SW480 (cell line): ENCODE measurements around the gene FAM72D.
"Not testable (repeated sequence)": the region's sequence is repeated elsewhere in the genome, so short reads cannot be mapped to it uniquely, and the experiment has no call there.

Experiments
- DNase-seq: peaks from one replicate; pipeline ENCODE4 v3.0.0-alpha.2; 2016; ENCODE audit warnings: low spot score

The FAM72D gene

DNA sequence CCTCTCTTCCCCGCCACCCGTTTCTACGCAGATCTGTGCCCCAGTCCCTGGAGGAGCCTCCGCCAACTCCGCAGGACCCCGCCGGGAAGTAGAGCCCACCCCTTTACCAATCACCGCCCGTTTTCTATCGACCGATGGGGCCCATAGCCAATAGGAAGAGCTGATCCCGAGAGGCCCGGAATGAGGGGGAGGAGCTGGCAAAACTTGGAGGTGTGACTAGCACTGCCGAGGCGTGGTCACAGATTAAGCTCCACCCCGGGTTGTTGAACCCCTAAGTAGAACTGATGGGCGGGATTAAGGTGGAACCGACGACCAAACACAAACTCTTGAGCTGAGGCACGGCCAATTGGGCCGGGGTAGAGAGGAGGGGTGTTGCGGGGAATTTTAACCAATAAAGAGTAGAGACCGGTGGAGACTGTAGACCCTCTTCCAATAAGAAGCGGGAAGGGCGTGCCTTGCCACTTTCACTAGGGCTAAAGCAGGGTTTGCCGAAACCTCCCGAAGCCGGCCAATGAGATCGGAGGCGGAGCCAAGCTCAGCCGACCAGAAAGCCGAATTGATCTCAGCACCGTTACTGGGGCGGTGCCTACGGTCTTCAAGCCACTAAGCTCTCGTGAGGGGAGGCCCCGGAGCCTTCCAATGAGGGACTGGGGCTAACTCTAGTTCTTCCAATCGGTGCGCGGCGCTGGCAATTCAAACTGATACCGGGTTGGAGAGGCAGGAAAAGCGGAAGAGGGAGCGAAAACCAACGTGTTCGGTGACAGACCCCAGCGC, at the start of gene FAM72D, which contains the start of gene SRGAP2B:
FAM72D (plus strand) TSS at position 691 of the 774 bp plus-strand sequence. CDS start 874 bp downstream, outside the sequence.
SRGAP2B (minus strand) TSS at position 45 of the 774 bp plus-strand sequence. CDS start 2,427 bp downstream, outside the sequence.
- DNase-seq, result not testable (repeated sequence)

DNA sequence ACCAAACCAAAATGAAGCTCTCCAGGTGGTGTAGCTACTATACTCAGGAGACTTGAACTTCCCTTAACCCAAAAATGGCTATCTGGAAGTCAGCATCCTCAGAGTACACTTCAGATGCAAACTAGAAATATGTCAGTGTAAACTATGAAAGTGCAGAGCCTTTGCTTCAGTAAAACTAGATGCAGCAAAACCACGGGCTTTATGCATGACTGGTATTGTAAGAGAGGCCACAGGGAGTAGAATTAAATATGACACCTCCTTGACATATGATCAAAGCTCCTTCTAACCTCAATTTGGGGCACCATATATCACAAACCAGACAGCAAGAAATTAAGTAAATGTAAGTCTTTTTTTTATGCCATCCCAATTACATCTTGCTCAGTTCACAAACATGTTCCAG, 48.2 kb upstream of the FAM72D start:
- not testable (repeated sequence) for DNase-seq

DNA sequence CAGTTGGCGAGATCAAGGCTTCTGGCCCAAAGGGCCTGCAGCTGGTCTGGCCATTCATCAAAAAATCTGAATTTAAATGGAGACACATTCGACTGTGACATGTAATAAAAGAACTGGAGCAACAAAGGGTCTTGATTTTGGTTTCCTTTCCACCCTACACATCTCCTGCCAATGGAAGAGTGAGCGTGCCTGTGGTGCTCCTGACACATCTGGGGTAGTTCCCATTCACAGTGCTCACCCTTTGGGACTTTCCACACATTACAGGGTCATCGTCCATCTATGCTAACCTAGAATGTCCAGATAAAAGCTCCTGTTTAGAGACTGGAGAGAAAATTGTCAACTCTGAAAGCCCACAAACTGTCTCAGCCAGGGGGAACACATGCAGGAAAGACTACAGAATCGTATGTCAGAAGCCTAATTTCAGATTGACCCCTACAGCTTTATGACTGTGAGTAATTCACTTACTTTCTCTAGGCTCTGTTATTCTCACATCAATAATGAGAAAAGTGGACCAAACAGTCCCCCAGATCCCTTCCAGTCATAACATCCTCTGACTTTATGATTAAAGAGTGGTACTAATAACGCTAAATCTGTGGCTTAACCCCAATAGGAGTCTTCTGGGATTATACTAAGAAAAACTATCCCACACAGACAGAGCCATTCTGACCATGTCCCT, 47.5 kb upstream of the FAM72D start:
- not testable (repeated sequence) for DNase-seq

DNA sequence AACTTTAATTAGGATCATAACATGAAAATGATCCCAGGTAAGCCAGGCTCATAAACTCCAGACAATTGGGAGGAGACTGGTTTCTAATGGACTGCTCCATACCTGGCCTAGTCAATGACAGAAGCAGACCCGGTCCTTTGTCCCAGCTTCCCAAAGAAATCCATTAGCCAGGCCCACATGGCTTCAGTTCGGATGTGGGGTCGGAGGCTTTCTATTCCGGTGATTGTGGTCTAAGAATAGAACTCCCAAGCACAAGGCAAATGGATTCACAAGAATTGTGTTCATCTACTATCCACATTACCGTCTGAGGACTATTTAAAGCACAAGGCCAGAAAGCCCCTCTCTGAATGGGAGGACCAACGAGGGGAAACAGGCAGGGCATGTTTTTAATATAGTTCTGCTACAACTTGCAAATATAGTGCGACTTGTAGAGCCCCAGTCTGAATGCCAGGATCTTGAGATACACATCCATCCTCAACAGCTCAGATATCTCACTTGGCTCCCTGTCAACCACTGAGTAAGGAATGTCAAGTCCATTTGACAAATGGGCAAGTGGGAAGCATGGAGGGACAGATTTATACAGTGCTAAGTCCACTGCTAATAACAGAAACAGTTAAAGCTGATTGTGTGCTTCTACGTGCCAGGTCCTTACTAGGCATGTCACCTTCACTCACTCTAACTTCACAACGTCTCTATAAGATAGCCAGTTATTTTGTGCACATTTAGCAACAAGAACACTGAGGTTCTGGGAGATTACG, 43.6 kb upstream of the FAM72D start:
- DNase-seq, result not testable (repeated sequence)

DNA sequence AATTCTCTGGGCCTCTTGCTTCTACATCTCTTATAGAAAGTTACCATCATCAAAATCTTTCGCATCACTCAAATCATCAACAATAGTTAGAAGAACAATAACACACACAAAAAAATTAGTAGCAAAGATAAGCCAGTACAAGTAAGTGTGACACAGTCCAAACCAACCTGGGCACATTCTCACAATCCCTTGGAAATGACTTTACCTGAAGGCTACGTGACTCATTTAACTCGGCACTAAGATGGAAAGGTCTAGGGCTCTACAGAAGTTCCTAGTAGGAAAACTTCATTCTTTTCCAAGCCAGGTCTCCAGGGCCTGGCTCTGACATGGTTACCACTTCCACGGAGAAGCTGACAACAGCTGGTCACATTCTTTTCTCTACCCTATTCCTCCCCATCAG, 42.3 kb upstream of the FAM72D start:
- DNase-seq, result not testable (repeated sequence)

DNA sequence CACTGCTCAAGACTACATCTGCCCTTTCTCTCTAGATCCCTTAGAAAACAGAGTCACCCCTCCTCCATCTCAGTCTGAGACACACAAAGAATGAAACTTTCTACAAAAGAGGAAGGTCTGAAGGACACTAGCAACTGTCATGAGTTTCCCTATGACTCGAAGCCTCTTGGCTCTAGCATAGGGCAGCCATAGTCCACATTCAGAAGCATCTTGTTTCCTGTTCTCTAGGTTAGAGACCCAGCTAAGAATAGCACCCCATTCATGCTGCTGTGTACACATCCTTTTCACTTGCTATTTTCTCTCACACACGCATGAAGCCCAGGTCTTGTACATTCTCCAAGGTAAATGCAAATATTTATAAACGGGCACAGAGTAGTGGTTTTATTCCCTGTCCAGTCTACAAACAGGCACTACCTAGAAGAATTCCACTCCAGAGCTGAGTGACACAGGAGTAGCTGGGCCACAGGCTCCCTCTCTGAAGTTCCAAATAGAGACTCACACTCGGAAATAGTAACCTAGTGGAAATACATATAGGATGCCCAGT, 40.5 kb upstream of the FAM72D start:
- DNase-seq, result not testable (repeated sequence)

DNA sequence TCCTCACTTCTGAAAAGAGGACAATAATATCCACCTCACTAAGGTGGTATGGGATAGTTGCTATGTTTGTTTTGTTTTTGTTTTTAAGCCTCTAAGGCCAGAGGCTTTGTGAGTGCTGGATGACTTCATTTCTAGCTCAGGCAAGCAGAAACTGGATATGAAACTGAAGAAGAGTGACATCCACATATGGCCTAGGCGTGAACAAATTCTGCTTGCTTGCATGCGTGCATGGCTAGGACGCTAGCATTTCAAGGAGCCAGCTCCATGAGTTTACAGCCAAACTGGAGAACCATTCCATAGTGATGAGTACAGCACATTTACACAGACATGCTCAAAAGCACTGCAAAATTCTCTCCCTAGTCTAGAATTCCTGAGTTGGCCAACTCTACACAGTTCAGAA, 37.6 kb upstream of the FAM72D start:
- not testable (repeated sequence) for DNase-seq

DNA sequence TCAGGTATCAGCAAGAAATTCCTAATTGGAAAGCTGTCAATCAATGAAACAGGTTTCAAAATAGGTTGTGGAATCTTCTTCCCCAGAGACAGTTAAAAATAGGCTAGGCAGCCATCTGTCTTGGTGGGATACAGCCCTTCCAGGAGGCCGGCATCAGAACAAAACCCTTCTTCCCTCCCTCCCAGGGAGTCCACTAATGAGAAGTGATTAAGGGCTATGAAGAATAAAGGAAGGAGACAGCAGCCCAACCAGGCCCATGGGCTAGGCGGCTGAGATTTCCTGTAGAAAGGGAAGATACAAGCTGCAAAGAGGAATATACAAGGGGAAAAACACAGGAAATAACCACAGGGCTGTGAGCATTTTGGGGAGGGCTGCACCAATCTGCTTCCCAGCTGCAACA, 32.5 kb upstream of the FAM72D start:
- not testable (repeated sequence) for DNase-seq

DNA sequence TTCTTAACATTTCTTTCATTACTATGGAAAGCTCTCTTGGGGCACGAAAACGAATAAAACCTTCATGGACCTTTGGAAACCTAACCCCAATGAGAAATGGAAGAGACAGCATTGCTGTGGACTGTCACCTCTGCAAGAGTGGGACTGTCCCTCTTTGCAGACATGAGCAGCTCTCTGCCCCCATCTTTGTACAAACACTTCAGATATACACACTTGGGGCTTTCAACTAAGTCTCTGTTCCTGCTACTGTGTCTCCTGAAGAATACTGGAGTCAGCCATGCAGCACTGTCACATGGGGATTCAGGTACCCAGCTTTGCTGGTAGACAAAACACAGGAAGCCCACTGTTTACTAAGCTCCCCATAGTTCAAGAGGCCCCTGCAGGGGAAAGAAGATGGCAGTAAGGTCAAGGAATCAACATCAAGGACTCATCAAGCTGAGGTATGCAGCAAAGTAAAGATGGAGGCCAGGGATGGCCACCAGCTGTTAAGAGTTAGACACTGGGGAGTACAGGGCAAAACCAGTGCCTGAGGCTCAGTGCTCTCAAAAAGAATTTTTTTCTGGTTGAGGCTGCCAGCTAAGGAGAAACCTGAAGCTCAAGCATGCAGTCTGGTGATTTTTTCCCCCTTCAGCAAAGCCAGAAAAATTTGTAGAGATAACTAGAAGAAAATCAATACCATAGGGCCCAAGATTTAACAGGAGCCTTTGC, 31.7 kb upstream of the FAM72D start:
- not testable (repeated sequence) for DNase-seq

DNA sequence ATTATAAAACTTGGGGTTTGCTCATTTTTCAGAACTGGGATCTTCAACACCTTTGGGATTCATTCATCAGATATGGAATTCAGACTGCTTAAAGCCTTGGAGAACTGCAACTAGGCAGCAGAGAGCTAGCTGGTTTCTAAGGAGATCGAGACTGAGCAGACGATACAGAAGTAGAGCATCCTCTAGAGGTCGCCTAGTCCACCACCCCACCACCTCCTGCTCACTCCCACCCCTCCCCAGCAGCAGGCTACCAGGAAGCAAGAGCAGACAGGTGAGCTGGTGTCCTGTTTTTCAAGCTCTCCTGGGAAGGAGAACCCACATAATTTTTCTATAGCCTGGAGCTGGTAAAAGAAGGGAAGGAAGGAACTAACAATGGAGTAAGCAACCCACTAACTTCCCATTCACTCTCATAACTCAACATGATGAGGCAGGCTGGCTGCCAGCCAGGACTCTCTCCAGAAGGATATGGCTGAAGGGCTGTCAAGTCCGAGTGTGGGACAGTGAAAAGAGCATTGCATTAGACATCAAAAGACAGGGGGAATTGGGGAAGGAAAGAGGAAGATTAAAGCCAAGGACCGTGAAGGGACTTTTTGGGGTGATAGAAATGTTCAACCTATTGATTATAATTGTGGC, 30.5 kb upstream of the FAM72D start:
- not testable (repeated sequence) for DNase-seq

DNA sequence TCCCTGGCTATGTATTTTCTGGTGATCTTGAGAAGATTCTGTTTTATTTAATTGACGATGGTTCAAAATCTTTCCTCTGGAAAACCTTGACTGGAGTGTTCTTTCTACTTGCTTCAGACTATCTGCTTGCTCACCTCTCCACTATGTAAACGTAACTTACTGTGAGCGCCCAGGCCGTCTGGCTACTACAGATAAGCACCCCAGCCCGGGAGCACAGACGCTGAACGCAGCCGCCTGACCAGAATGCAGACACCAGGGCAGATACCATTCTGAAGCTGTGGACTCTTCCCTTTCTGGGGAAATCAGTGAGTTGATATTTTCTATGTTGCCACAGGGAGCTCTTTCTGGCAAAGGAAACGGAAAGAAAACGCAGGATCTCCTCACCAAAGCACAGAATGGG, 29.3 kb upstream of the FAM72D start:
- not testable (repeated sequence) for DNase-seq

DNA sequence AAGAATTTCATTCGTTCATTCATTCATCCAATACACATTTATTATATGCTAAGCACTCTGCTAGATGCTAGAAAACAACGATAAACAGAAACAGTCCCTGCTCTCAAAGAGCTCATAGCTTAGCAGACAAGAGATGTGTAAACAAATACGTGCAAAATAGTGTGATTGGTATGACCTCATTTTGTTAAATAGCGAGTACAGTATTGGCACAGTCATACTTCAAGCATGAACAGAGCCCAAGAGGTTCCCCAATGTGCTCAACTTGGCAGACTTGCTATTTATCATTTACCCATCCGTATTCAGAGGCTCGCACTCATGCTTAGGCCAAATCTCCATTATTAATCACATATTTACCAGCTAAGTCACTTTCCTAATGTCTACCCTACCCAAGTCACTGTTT, 24.2 kb upstream of the FAM72D start:
- DNase-seq, result not testable (repeated sequence)

DNA sequence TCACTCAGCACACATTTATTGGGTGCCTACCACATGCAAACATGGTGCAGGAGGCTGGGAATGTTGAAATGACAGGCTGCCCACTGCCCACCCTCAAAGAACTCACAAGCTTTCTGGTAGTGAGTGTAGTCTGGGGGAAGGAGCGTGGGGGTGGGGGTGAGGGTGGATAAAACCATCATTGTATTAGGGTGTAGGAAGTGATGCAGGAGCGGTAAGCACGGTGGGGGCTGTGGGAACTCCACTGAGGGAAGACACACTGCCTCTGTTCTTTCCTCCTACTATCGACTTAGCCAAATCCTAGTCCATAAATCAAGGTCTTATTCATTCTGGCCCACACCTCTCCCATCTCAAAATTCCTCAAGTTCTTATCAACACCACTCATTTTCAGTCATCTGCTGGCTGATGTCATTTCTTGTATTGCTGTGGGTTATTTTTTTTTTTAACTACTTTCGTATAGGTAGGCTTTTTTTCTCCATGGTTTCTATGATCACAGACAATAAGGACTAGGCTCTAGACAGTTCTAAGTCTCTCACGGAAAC, 21.7 kb upstream of the FAM72D start:
- DNase-seq, result not testable (repeated sequence)

DNA sequence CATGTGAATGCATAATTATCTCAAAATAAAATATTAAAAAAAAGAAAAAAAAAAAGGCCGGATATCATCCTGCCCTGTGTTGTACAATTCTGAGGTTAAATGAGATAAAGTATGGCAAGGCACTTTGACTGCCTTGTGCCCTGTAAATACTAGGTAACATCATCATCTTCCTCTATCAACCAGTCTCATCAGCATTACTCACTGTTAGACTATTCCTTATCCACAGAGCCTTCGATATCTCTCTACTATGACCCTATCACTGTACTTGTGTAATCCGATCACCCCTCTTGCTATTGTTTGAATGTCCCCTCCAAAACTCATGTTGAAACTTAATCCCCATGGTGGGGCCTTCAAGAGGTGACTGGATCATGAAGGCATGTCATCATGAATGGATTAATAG, 18.9 kb upstream of the FAM72D start:
- not testable (repeated sequence) for DNase-seq

DNA sequence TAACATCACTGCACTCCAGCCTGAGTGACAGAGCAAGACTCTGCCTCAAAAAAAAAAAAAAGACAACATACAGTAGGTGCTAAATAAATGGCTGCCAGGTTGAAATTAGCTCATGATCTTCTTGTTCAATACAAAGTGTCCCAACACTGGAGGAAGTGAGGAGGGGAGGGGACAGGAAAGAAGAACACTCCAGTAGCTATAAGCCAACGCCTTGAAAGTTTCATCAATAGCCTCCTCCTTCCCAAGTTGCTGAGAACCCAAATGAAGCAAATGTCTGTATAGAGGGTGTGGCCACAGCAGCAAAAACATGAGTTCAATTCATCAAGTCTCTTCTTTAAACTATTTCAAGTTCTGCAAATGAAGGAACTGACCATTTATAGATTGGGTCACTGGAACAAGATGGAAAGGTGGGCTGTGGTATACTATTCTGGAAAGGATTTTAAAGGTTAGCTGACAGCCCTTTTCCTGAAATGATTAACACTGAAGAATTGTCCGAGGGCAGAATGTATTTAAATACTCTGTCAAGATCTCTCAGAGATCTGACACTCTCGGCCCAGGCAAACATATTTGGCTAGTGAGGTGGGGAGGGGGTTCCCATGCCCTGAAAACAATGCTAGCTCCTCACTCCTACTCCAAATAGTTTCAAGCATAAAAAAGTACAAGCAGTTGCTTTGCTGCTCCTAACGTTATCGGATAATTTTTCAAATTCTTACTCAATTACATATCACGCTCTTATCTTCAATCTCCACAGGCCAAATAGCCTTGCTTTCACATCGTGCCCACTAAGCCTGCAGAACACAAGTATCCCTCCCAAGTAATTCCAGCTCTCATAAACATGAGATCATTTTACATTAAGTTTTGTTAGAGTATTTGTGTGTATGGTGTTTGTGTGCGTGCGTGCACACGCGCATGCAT, 17.6 kb upstream of the FAM72D start:
- not testable (repeated sequence) for DNase-seq

DNA sequence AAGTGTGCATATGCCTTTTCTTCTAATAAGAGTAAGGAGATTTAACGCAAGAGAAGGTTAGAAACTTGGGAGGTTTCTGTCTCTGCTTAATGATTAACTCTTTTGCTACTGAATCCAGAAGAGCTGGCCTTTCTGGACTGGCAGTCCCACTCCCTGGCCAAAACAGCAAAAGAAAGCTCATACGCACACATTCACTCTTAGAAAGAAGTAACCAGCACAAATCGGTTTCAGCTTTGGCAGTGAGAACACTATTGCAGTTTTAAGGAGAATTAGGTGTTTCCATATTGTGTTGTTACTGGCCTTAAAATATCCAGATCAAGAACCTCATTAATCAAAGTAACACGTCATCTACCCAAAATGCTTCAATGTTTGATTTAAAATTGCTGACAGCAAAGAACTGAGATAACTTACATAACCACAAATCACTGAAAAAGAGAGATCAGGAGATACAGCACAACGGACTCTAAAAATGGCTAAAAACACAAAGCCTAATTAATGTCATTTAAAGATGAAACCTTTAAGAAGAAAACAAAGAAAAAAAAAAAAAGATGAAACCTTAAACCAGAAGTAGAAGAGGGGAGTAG, 16.9 kb upstream of the FAM72D start:
- not testable (repeated sequence) for DNase-seq

DNA sequence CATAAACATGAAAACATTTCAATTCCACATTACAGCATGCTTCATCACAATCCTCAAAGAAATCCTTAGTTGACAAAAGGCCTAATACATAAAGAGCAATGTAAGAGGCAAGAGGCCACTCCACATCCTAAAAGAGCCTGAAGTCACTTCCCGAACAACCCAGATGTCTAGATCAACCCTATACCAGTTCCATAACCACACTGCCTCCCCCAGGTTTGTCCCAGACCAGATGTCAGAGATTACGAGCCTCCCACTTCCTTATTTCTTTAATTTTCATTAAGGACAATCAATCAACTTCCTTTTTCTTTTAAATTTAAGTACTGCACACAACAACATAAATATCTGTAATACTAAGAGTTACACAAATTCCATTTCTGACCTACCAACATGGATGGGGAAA, 16.0 kb upstream of the FAM72D start:
- not testable (repeated sequence) for DNase-seq

DNA sequence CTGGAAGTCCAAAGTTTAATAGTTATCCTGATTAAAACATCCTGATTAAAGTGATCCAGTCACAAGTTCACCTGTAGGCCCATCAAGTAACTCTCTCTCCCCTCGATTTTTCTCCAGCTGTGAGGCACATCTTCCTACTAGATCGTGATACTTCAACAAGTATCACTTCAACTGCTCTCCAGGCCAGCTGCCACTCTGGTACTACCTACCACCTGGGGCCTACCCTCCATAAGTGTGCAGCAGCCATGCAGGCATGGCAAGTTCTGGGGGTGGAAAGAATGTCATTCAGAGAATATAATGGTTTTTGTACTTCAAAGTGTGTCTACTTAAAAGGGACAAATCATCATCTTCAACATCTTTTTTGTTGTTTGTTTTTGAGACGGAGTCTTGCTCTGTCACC, 15.6 kb upstream of the FAM72D start:
- DNase-seq, result not testable (repeated sequence)
